ENCODE data around the gene MCTP1.

MCTP1 gene

DNA sequence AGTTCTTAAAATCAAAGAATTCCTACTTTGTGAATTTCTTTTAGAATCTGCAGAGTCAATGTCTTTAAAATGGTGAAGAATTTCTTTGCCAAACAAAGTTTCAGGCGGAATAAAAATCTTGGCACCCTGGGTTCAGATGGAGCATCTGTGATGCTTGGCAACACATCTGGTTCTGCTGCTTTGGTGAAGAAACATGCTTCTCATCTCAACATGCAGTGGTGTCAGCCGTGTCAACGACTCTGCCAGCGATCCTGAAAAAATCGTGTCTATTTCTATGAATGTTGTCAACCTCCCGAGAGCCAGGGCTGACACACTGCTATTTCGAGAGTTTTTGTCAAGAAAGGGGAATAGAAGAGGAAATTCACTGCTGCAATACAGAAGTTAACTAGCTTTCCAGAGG, 514.9 kb downstream of the MCTP1 start:
- Histone ChIP-seq H2AFZ (ENCODE audit: low read length) (no peak overlapping the region), H3K27me3 (replicated peaks; ENCODE audit: insufficient read depth, low read length) (no peaks in the 10 kb centered on the region), H4K20me1 (ENCODE audit: insufficient read depth, low read length) (no peaks in the 10 kb centered on the region), H3F3A (ENCODE audit: insufficient read depth, low read length) (no peaks in the 10 kb centered on the region), H3K79me2 (ENCODE audit: low read length) (no peaks in the 10 kb centered on the region), H3K4me2 (ENCODE audit: low read depth, low read length) (no peak overlapping the region), H3K4me3 (ENCODE audit: low read length) (no peak overlapping the region), H3K9me3 (replicated peaks; ENCODE audit: insufficient read depth, low read length) (no peaks in the 10 kb centered on the region), H3K36me3 (replicated peaks; ENCODE audit: insufficient read depth, low read length) (no peaks in the 10 kb centered on the region), H3K27ac (ENCODE audit: low read length) (no peak overlapping the region), H3K9ac (ENCODE audit: low read length) (no peak overlapping the region), H3K9me2 (replicated peaks; ENCODE audit: insufficient read depth, low read length) (no peaks in the 10 kb centered on the region), H3K4me1 (ENCODE audit: low read length) (no peaks in the 10 kb centered on the region)
- no peak for DNase-seq
- no peak for TF ChIP-seq EZH2phosphoT487 (IDR thresholded peaks at IDR 0.05; ENCODE audit: low read length)
- TF ChIP-seq CTCF (IDR thresholded peaks at IDR 0.05; ENCODE audit: low read length) = no peak
- no peak for TF ChIP-seq EZH2 (optimal IDR thresholded peaks at IDR 0.05; ENCODE audit: low read depth, low read length)

DNA sequence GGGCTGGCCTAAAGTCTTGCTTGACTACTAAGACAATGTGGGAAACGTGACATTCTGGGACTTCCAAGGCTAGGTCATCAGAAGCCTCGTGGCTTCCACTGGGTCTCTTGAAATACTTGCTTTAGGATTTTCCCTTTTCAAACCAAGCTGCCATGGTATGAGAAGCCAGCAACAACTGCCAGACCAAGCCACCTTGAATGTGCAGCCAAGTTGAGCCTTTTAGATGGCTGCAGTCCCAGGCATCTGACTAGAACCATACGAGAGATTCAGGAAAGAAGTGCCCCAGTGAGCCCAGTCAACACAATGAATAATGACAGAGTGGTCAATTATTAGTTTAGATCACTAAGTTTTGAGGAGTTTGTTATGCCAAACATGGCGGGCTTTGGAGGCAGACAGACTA, 523.1 kb downstream of the MCTP1 start:
- TF ChIP-seq EZH2phosphoT487 (IDR thresholded peaks at IDR 0.05; ENCODE audit: low read length) (no peak), EZH2 (optimal IDR thresholded peaks at IDR 0.05; ENCODE audit: low read depth, low read length) (no peak), CTCF (IDR thresholded peaks at IDR 0.05; ENCODE audit: low read length) (no peak)
- H4K20me1 ChIP-seq (ENCODE audit: insufficient read depth, low read length) = no peaks in the 10 kb centered on the region
- H3K27me3 ChIP-seq (replicated peaks; ENCODE audit: insufficient read depth, low read length) = no peaks in the 10 kb centered on the region
- H3K4me3 ChIP-seq (ENCODE audit: low read length) = no peak overlapping the region
- no peak overlapping the region for H3K4me2 ChIP-seq (ENCODE audit: low read depth, low read length)
- H3F3A ChIP-seq (ENCODE audit: insufficient read depth, low read length) = no peaks in the 10 kb centered on the region
- no peak overlapping the region for H3K27ac ChIP-seq (ENCODE audit: low read length)
- H3K4me1 ChIP-seq (ENCODE audit: low read length) = no peaks in the 10 kb centered on the region
- H3K9me3 ChIP-seq (replicated peaks; ENCODE audit: insufficient read depth, low read length) = no peaks in the 10 kb centered on the region
- H3K36me3 ChIP-seq (replicated peaks; ENCODE audit: insufficient read depth, low read length) = no peaks in the 10 kb centered on the region
- no peak for DNase-seq
- no peak overlapping the region for H3K9ac ChIP-seq (ENCODE audit: low read length)
- H3K79me2 ChIP-seq (ENCODE audit: low read length) = no peaks in the 10 kb centered on the region
- H3K9me2 ChIP-seq (replicated peaks; ENCODE audit: insufficient read depth, low read length) = no peaks in the 10 kb centered on the region
- no peak overlapping the region for H2AFZ ChIP-seq (ENCODE audit: low read length)

- H3K9me2 ChIP-seq (replicated peaks; ENCODE audit: insufficient read depth, low read length) = no peaks in the 10 kb centered on the region
- H3K79me2 ChIP-seq (ENCODE audit: low read length) = no peaks in the 10 kb centered on the region
- H3K9me3 ChIP-seq (replicated peaks; ENCODE audit: insufficient read depth, low read length) = no peaks in the 10 kb centered on the region
- H3K27me3 ChIP-seq (replicated peaks; ENCODE audit: insufficient read depth, low read length) = no peaks in the 10 kb centered on the region
- H3K36me3 ChIP-seq (replicated peaks; ENCODE audit: insufficient read depth, low read length) = no peaks in the 10 kb centered on the region
- H3K4me1 ChIP-seq (ENCODE audit: low read length) = no peaks in the 10 kb centered on the region
- H4K20me1 ChIP-seq (ENCODE audit: insufficient read depth, low read length) = no peaks in the 10 kb centered on the region
- no peak overlapping the region for H3K4me3 ChIP-seq (ENCODE audit: low read length)
- H2AFZ ChIP-seq (ENCODE audit: low read length) = no peak overlapping the region
- H3F3A ChIP-seq (ENCODE audit: insufficient read depth, low read length) = no peaks in the 10 kb centered on the region
- no peak overlapping the region for H3K9ac ChIP-seq (ENCODE audit: low read length)
- no peak overlapping the region for H3K4me2 ChIP-seq (ENCODE audit: low read depth, low read length)
- no peak for DNase-seq
- H3K27ac ChIP-seq (ENCODE audit: low read length) = no peak overlapping the region
- no peak for TF ChIP-seq EZH2phosphoT487 (IDR thresholded peaks at IDR 0.05; ENCODE audit: low read length)
- TF ChIP-seq CTCF (IDR thresholded peaks at IDR 0.05; ENCODE audit: low read length) = no peak
- no peak for TF ChIP-seq EZH2 (optimal IDR thresholded peaks at IDR 0.05; ENCODE audit: low read depth, low read length)
Observed at GRCh38 chr5:94761055-94761454, 523.8 kb downstream of the MCTP1 start.

Measured in MM.1S (cell line).